22Rv1 (cell line): ENCODE measurements around the gene SERPING1.

Experiments
- ZFX ChIP-seq: fragments of 450-650 bp; IDR thresholded peaks from 2 replicates; pipeline ENCODE4 v1.6.1; 2017; ENCODE audit warnings: antibody characterized with exemption, borderline replicate concordance
- TF ChIP-seq, protein P1 (sequence below): fragments of 450-650 bp; IDR thresholded peaks from 2 replicates; pipeline ENCODE4 v1.5.1; 2017; ENCODE audit warnings: mild to moderate bottlenecking

DNA sequence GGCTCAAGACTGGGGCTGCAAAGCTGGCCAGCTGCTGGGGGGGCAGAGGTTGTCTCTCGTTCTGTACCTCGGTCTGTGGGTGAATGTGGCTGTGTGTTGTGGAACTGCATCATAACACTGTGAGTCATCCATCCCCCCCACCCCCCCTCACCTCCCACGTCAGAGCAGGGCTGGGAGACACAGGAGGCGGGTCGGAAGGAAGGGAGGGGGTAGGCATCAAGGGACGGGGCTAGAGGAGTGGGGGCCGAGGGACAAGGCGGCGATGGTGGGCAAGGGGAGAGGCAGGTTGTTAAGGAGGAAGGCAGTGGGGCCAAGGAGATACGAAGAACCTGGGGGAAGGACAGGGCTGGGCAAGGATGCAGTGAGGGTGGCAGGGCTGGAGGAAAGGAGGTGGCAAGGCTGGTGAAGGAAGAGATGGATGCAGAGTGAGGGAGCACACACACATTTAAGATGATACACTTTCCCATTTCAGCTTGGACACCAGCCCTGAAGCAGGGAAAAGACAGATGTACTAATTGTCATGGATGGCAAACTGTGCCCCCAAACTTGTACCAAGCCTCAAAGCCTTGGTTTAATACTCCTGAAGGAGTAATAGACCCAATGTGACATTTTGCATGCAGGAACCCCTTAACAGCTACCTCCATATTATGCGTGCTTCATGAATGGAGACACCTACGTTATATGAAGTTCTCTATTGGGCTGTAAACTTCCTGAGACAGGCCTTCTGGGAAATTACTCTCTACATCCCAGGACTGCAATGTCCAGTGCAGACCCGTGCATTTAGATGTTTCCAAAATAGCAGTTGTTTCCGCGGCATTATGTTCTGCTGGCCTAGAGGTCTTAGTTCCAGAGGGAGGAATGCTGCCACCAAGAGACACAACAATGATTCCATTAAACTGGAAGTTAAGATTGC, 52.6 kb downstream of the SERPING1 start, which contains the start of gene YPEL4:
- TF ChIP-seq, protein P1, sequence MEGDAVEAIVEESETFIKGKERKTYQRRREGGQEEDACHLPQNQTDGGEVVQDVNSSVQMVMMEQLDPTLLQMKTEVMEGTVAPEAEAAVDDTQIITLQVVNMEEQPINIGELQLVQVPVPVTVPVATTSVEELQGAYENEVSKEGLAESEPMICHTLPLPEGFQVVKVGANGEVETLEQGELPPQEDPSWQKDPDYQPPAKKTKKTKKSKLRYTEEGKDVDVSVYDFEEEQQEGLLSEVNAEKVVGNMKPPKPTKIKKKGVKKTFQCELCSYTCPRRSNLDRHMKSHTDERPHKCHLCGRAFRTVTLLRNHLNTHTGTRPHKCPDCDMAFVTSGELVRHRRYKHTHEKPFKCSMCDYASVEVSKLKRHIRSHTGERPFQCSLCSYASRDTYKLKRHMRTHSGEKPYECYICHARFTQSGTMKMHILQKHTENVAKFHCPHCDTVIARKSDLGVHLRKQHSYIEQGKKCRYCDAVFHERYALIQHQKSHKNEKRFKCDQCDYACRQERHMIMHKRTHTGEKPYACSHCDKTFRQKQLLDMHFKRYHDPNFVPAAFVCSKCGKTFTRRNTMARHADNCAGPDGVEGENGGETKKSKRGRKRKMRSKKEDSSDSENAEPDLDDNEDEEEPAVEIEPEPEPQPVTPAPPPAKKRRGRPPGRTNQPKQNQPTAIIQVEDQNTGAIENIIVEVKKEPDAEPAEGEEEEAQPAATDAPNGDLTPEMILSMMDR, result no peak
- TF ChIP-seq ZFX, result no peak
